Measurements from ENCODE around the gene HDDC3.

Gene HDDC3

GRCh38 chr15:90915808-90916440, 16.4 kb downstream of the HDDC3 start:
- TF ChIP-seq CTCF (IDR thresholded peaks at IDR 0.05; ENCODE audit: low read depth, low read length, missing control alignments): no peak
- in situ Hi-C loops (cut with HindIII; ENCODE audit: low sequenced_read_pairs): no loop called here
- H3K4me3 ChIP-seq (ENCODE audit: low read depth, low read length): no peak overlapping the region
- DNase-seq (ENCODE audit: low read depth): no peak

- H3K4me3 ChIP-seq (ENCODE audit: low read depth, low read length): no peak overlapping the region
- in situ Hi-C loops (cut with HindIII; ENCODE audit: low sequenced_read_pairs): no loop called here
- TF ChIP-seq CTCF (IDR thresholded peaks at IDR 0.05; ENCODE audit: low read depth, low read length, missing control alignments): no peak
- DNase-seq (ENCODE audit: low read depth): no peak
These were observed 17.0 kb downstream of the HDDC3 start for GRCh38 chr15:90915216-90915807.

DNA sequence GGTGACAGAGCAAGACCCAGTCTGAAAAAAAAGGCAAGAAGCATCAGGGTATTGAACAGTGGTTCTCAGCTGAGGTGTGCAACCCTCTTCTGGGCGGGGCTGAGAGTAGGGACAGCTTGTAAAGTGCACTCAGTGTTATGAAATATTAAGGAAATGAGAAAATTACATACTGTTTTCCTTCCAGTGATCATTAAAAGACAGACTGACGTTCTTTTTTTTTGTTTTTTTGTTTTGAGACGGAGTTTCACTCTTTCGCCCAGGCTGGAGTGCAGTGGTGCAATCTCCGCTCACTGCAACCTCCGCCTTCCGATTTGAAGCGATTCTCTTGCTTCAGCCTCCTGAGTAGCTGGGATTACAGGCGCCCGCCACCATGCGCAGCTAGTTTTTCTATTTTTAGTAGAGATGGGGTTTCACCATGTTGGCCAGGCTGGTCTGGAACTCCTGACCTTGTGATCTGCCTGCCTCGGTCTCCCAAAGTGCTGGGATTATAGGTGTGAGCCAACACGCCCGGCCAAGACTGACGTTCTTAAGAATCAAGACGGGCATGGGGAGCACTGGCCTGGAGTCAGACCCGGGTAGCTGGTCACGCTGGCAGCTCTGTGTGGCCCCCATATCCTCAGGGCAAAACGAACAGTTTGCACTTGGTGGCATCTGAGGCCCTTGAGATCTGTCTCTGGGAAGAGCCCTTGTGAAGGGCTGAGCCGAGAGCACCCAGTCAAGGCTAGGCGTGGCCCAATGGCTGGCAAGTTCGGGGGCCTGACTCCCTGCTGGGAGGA, 17.9 kb downstream of the HDDC3 start:
- in situ Hi-C loops (cut with HindIII; ENCODE audit: low sequenced_read_pairs): no loop called here
- TF ChIP-seq CTCF (IDR thresholded peaks at IDR 0.05; ENCODE audit: low read depth, low read length, missing control alignments): no peak
- DNase-seq (ENCODE audit: low read depth): no peak
- H3K4me3 ChIP-seq (ENCODE audit: low read depth, low read length): no peak overlapping the region

DNA sequence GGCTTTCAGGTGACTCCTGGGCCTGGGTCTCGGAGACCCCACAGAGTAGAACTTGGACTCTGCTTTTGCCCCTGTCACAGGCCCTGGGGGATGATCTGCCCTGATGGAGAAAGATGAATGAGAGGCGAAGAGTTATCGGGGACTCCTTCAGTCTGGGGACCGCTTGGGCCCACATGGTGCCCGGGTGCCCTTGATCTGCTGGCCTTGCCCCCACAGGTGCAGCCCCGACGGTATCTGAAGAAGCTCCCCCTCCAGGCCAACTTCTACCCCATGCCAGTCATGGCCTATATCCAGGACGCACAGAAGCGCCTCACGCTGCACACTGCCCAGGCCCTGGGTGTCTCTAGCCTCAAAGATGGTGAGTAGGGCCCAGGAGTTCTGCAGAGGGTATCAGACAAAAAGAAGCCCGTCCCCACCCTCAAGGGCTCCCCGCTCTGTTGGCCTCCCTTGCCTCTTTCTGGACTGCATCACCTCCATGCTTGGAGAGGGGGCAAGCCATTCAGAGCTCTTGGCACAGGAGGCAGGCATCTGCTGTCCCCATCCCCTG, 18.9 kb downstream of the HDDC3 start:
- in situ Hi-C loops (cut with HindIII; ENCODE audit: low sequenced_read_pairs): no loop called here
- no peak for TF ChIP-seq CTCF (IDR thresholded peaks at IDR 0.05; ENCODE audit: low read depth, low read length, missing control alignments)
- H3K4me3 ChIP-seq (ENCODE audit: low read depth, low read length): no peak overlapping the region
- no peak for DNase-seq (ENCODE audit: low read depth)

GRCh38 chr15:90912770-90913075, 19.6 kb downstream of the HDDC3 start:
- no peak for TF ChIP-seq CTCF (IDR thresholded peaks at IDR 0.05; ENCODE audit: low read depth, low read length, missing control alignments)
- no peak for DNase-seq (ENCODE audit: low read depth)
- in situ Hi-C loops (cut with HindIII; ENCODE audit: low sequenced_read_pairs): no loop called here
- H3K4me3 ChIP-seq (ENCODE audit: low read depth, low read length): no peak overlapping the region

GRCh38 chr15:90911906-90912769, 20.2 kb downstream of the HDDC3 start:
- no peak for TF ChIP-seq CTCF (IDR thresholded peaks at IDR 0.05; ENCODE audit: low read depth, low read length, missing control alignments)
- no peak overlapping the region for H3K4me3 ChIP-seq (ENCODE audit: low read depth, low read length)
- no peak for DNase-seq (ENCODE audit: low read depth)
- in situ Hi-C loops (cut with HindIII; ENCODE audit: low sequenced_read_pairs): no loop called here
